Upper lobe of left lung (tissue), 6 donors: ENCODE results near the gene S100A3. TPM values are rescaled to one million over a fixed set of nuclear protein-coding genes. Genes with fewer than 3 reads are reported as not detected.

Experiments used
- ATAC-seq, 2 donors: fragments of 200-7000 bp; cut with Tn5 transposase; one replicate each; pipeline ENCODE4 v1.9.1; 2022; ENCODE audit warnings: mild to moderate bottlenecking in 2 of 2, moderate library complexity in 2 of 2; ENCODE audit not compliant: low FRiP score in 2 of 2
- DNase-seq, 2 donors: peaks; one replicate each; pipeline ENCODE4 v3.0.0-alpha.2; 2019 to 2020
- H3K27ac ChIP-seq, 4 donors: fragments of 200-600 bp; sonication (generic); one replicate each; pipeline ENCODE4 v1.5.1; 2016 to 2019
- H3K27me3 ChIP-seq, 4 donors: fragments of 200-600 bp; sonication (generic); one replicate each; pipeline ENCODE4 v1.5.1; 2017 to 2019
- H3K36me3 ChIP-seq, 4 donors: fragments of 200-600 bp; sonication (generic); one replicate each; pipeline ENCODE4 v1.5.1; 2016 to 2019
- H3K4me1 ChIP-seq, 4 donors: fragments of 200-600 bp; sonication (generic); one replicate each; pipeline ENCODE4 v1.5.1; 2018 to 2019
- H3K4me3 ChIP-seq, 4 donors: fragments of 200-600 bp; sonication (generic); one replicate each; pipeline ENCODE4 v1.5.1; 2017 to 2019; ENCODE audit warnings: mild to moderate bottlenecking in 2 of 4, moderate library complexity in 1 of 4
- H3K9me3 ChIP-seq, 4 donors: fragments of 200-600 bp; sonication (generic); one replicate each; pipeline ENCODE4 v1.5.1; 2018 to 2019
- EP300 ChIP-seq, 4 donors: sonication (generic); formaldehyde crosslinking; IDR thresholded peaks; one replicate each; pipeline ENCODE4 v1.5.1; 2017; ENCODE audit warnings: antibody characterized with exemption in 4 of 4, control low read depth in 2 of 4
- POLR2A ChIP-seq, 4 donors: fragments of 450-650 bp; IDR thresholded peaks; one replicate each; pipeline ENCODE4 v1.5.1; 2016 to 2017; ENCODE audit warnings: antibody characterized with exemption in 4 of 4, mild to moderate bottlenecking in 2 of 4
- POLR2AphosphoS5 ChIP-seq, 2 donors: sonication (generic); formaldehyde crosslinking; IDR thresholded peaks; one replicate each; pipeline ENCODE4 v1.5.1; 2017; ENCODE audit warnings: antibody characterized with exemption in 2 of 2
- WGBS, 2 donors: methylation state at CpG; one replicate each; pipeline ENCODE4 v1.1.5; 2017 to 2018; 5-methylcytosine and 5-hydroxymethylcytosine counted together
- total RNA-seq, 6 donors: library from RNA; depleted of rRNA in 4 of 6; stranded (reverse); fragments of >200 nt in 4 of 6; gene quantifications; one replicate each; pipeline versions ENCODE4 v1.1.0 to v1.2.1, GENCODE V29; 2016 to 2021
- TF ChIP-seq, protein P1 (sequence below), 6 experiments: fragments of 450-650 bp in 4 of 6; fragments of 200-600 bp in 2 of 6; sonication (generic) in 2 of 6; IDR thresholded peaks; one replicate each; pipeline ENCODE4 v1.5.1; 2016 to 2019; ENCODE audit warnings: antibody characterized with exemption in 6 of 6
- donor health status: DM: no; HTN: no; CAD: no; lungs with moderate emphysema.
- donor health status: DM: no; HTN: yes; CAD: no; lungs with severe emphysema.

S100A3 gene
- total RNA-seq, 6 donors from 2014 or later = 2.0 to 4.4 (median 2.1) TPM; not detected in 1

DNA sequence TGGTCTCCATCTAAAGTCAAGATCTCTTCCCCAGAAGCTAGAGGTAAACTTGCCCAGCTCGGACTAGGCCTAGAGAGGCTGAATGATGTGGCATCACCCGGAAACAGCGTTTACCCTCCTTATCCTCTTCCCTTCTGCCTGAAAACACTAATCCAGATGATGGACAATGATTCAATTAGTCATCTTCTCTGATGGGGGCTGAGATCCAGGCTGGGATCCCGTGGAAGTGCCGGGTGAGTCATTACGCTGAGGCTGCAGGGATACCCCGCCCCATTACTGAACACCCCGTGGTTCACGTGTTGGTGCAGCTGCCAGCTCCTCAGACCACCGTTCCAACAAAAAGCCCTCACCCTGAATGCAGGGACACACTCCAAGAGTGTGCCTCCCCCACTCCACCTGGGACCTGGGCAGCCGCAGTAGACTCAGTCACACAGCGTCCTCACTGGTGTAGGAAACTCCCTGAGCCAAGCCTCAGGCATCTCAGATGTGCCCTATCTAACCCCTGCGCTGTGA lies 15.3 kb downstream of the S100A3 start:
- peak; percentile 1 to 64 for ATAC-seq
- Histone ChIP-seq H3K27me3 (no peaks in the 10 kb centered on the region), H3K27ac (peak overlapping the region; percentile 98 to 100 (median 99)), H3K4me1 (peaks cover 39 to 52% (median 46%) of the 10 kb centered on the region in 4 donors), H3K4me3 (peak overlapping the region; percentile 71 to 91 (median 87)), H3K36me3 (peaks cover 0 to 11% (median 8%) of the 10 kb centered on the region in 4 donors), H3K9me3 (no peaks in the 10 kb centered on the region)
- DNase-seq = peak in 1 of 2 donors; percentile 80
- TF ChIP-seq POLR2A (IDR thresholded peaks at IDR 0.05) (peak in 2 of 4 donors; percentile 16 to 21), EP300 (IDR thresholded peaks at IDR 0.05) (peak in 1 of 4 donors; percentile 65), POLR2AphosphoS5 (IDR thresholded peaks at IDR 0.05) (peak; percentile 45 to 66)
- TF ChIP-seq, protein P1, sequence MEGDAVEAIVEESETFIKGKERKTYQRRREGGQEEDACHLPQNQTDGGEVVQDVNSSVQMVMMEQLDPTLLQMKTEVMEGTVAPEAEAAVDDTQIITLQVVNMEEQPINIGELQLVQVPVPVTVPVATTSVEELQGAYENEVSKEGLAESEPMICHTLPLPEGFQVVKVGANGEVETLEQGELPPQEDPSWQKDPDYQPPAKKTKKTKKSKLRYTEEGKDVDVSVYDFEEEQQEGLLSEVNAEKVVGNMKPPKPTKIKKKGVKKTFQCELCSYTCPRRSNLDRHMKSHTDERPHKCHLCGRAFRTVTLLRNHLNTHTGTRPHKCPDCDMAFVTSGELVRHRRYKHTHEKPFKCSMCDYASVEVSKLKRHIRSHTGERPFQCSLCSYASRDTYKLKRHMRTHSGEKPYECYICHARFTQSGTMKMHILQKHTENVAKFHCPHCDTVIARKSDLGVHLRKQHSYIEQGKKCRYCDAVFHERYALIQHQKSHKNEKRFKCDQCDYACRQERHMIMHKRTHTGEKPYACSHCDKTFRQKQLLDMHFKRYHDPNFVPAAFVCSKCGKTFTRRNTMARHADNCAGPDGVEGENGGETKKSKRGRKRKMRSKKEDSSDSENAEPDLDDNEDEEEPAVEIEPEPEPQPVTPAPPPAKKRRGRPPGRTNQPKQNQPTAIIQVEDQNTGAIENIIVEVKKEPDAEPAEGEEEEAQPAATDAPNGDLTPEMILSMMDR (IDR thresholded peaks at IDR 0.05) = no peak
- WGBS, 2 donors = 32 to 36% methylated on average over 12 to 13 of the region's 13 CpGs

DNA sequence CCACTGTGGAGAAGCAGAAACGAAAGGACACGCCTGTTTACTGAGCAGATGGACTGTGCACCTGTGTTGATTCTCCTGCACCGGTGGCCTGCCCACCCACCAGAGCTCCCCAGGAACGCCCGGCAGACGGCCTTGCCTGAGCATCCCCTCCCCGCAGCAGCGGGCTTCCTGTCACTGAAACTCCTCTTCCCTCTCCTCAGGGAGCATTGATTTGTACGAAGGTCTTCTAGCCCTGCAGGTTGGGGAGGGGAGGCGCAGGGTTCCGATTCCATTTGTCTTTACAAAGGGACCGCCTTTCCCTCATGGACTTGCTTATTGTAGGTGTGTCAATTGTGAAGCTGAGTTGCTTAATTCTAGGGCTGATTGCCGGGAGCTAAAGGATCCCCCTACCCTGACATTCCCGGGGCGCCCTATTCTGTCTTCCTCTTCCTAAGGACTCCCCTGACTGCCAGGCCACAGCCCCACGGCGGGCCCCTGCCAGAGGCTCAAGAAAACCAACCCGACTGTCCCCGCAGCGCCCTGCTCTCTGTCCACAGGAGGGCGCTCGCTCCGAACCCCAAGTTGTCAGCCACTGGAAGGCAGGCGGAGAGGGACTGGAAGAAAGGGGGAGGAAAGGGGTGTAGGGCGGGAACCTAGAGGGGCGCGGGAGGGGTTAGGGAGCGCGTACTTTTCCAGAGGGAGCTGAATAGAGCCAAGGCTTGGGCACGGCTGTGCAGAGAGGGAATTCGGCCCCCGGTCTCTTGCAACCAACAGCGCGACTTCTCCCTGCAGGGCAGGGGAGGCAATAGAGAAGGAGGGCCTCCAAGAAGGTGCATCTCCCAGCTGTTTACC lies 16.1 kb downstream of the S100A3 start:
- H3K36me3 ChIP-seq = peaks cover 0 to 14% (median 8%) of the 10 kb centered on the region in 4 donors
- ATAC-seq (peak; percentile 75 to 79), DNase-seq (peak; percentile 91 to 95)
- peaks cover 39 to 52% (median 46%) of the 10 kb centered on the region in 4 donors for H3K4me1 ChIP-seq
- H3K27me3 ChIP-seq = no peaks in the 10 kb centered on the region
- H3K9me3 ChIP-seq = no peaks in the 10 kb centered on the region
- peak in 1 of 4 donors; percentile 37 for TF ChIP-seq POLR2A (IDR thresholded peaks at IDR 0.05)
- TF ChIP-seq, protein P1 (IDR thresholded peaks at IDR 0.05) = peak; percentile 90 to 96 (median 93)
- peak; percentile 56 to 71 for TF ChIP-seq POLR2AphosphoS5 (IDR thresholded peaks at IDR 0.05)
- TF ChIP-seq EP300 (IDR thresholded peaks at IDR 0.05) = no peak
- peak overlapping the region; percentile 98 to 100 (median 99) for H3K27ac ChIP-seq
- WGBS, 2 donors = 28 to 32% methylated on average over 32 to 34 of the region's 34 CpGs
- H3K4me3 ChIP-seq = peak overlapping the region; percentile 71 to 91 (median 87)

DNA sequence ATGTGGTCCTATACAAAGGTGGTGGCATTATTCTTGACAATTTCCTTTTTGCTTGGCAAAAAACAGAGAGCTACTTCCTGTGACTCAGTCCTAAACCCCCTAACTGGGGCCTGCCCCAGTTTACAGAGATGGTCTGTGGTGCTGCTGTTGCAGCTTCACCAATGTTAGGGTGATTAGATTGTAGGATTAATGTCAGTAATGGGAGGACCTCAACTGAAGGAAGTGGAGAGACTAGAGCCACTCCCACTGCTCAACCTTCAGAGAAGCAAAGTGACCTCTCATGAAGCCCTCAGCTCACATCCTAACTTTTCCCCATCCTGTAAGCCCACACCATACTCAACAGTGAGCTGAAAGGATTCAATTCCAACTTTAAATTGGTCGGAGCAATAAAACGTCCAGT lies 16.9 kb downstream of the S100A3 start:
- peaks cover 0 to 16% (median 8%) of the 10 kb centered on the region in 4 donors for H3K36me3 ChIP-seq
- DNase-seq = no peak
- no peak for TF ChIP-seq POLR2A (IDR thresholded peaks at IDR 0.05)
- TF ChIP-seq POLR2AphosphoS5 (IDR thresholded peaks at IDR 0.05) = no peak
- TF ChIP-seq, protein P1 (IDR thresholded peaks at IDR 0.05) = no peak
- TF ChIP-seq EP300 (IDR thresholded peaks at IDR 0.05) = no peak
- peaks cover 38 to 50% (median 45%) of the 10 kb centered on the region in 4 donors for H3K4me1 ChIP-seq
- WGBS, 2 donors = 79 to 83% methylated on average over 2 of the region's 2 CpGs
- H3K27me3 ChIP-seq = no peaks in the 10 kb centered on the region
- H3K27ac ChIP-seq = peak overlapping the region; percentile 98 to 100 (median 99)
- no peak for ATAC-seq
- H3K9me3 ChIP-seq = no peaks in the 10 kb centered on the region
- no peak overlapping the region for H3K4me3 ChIP-seq

DNA sequence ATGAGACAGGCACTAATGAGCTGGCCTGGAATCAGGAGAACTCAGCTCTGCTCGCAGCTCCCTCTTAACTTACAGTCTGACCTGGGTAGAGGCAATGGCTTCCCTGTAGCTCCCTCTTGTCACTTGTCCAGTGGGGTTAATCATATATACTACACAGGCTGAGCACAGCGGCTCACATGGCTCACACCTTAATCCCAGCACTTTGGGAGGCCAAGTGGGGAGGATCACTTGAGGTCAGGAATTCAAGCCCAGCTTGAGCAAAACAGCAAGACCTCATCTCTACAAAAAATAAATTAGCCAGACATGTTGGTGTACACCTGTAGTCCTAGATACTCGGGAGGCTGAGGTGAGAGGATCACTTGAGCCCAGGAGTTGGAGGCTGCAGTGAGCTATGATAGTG lies 17.4 kb downstream of the S100A3 start:
- Histone ChIP-seq H3K36me3 (peaks cover 0 to 16% (median 8%) of the 10 kb centered on the region in 4 donors), H3K27me3 (no peaks in the 10 kb centered on the region), H3K4me3 (no peak overlapping the region), H3K9me3 (no peaks in the 10 kb centered on the region), H3K27ac (peak overlapping the region in 3 of 4 donors; percentile 98 to 100 (median 100)), H3K4me1 (peaks cover 36 to 46% (median 40%) of the 10 kb centered on the region in 4 donors)
- ATAC-seq (no peak), DNase-seq (no peak)
- TF ChIP-seq POLR2AphosphoS5 (IDR thresholded peaks at IDR 0.05) (no peak), POLR2A (IDR thresholded peaks at IDR 0.05) (no peak), EP300 (IDR thresholded peaks at IDR 0.05) (no peak)
- TF ChIP-seq, protein P1 (IDR thresholded peaks at IDR 0.05) = no peak
- 90 to 94% methylated on average over 3 of the region's 3 CpGs for WGBS, 2 donors
